ACHN (cell line): ENCODE measurements around the gene GOLGA1.
A peak's percentile ranks its signal among the peaks of the same experiment; 100 is the strongest.
"Not testable (repeated sequence)": the region's sequence is repeated elsewhere in the genome, so short reads cannot be mapped to it uniquely, and the experiment has no call there.

Source experiments
- DNase-seq: peaks from one replicate; pipeline ENCODE4 v3.0.0-alpha.2; 2015
- in situ Hi-C: cut with HindIII; loops from 2 replicates; pipeline ENCODE4 v1.10.0; 2017; ENCODE audit warnings: low sequenced_read_pairs, low pct_ligation_motif_present, low pct_unique_long_range_greater_than_20kb

Gene GOLGA1

GRCh38 chr9:124941679-124942561 is 1.0 kb upstream of the GOLGA1 start:
- in situ Hi-C loops = no loop called here
- peak; percentile 48 for DNase-seq

DNA sequence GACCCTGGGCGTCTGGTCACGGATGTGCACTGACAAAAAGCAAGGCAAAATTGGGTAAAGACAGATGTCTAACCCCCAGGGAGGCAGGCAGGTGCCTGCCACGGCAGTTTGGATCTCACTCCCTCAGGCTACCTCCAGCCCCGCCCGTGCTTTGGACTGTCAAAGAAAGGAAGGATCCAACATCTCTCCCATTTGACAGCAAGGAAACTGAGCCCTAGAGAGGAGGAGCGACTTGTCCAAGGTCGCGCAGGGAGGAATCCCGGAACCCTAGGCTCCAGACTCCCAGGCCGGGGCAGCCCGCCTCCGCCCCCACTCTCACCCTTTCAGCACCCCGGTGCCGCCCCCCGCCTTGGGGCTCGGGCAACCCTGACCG is 376 bp downstream of the GOLGA1 start:
- no peak for DNase-seq
- in situ Hi-C loops = no loop called here

- in situ Hi-C loops = no loop called here
These were observed 939 bp downstream of the GOLGA1 start for GRCh38 chr9:124939944-124940343.

GRCh38 chr9:124934290-124934689 is 6.6 kb downstream of the GOLGA1 start:
- DNase-seq = peak; percentile 18
- in situ Hi-C loops = no loop called here

More at GRCh38 chr9:124939944-124940343, 939 bp downstream of the GOLGA1 start:
- DNase-seq = no peak

DNA sequence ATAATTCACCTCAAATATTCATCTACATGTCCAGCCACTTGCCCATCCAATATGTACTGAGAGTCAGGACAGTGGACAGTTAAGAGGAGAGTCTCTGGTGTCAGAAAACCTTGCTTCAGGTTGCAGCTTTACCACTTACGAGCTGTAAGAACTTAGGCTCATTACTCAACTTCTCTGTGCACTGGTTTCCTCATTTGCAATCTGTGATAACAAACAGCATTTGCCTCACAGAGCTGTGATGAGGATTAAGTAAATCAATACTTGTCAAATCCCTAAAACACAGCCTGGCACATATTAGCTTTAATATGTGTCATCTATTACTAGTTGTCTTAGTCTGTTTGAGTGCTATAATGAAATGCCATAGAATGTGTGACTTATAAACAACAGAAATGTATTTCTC is 8.6 kb downstream of the GOLGA1 start:
- no peak for DNase-seq

GRCh38 chr9:124929464-124929863 is 11.4 kb downstream of the GOLGA1 start:
- in situ Hi-C loops = no loop called here
- DNase-seq = no peak

More for the DNA sequence above, 8.6 kb downstream of the GOLGA1 start:
- in situ Hi-C loops = no loop called here

- in situ Hi-C loops = no loop called here
- DNase-seq = no peak
These were observed 12.8 kb downstream of the GOLGA1 start for GRCh38 chr9:124928116-124928515.

DNA sequence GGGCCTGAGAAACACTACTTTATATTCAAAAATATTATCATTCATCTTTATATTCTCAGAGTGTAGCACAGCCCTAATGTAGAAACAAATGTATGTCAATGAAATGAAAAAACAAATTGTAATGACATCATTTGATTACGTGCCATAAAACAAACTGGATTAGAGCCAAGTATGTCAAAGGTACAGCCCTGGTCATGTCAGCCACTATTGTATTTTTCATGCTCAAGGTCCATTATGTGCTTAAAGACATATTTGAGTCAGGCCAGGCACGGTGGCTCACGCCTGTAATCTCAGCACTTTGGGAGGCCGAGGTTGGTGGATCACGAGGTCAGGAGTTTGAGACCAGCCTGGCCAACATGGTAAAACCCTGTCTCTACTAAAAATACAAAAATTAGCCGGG is 20.5 kb downstream of the GOLGA1 start:
- in situ Hi-C loops, DNase-seq: not testable (repeated sequence)

GRCh38 chr9:124914753-124915405 is 26.0 kb downstream of the GOLGA1 start:
- in situ Hi-C loops = no loop called here
- no peak for DNase-seq

DNA sequence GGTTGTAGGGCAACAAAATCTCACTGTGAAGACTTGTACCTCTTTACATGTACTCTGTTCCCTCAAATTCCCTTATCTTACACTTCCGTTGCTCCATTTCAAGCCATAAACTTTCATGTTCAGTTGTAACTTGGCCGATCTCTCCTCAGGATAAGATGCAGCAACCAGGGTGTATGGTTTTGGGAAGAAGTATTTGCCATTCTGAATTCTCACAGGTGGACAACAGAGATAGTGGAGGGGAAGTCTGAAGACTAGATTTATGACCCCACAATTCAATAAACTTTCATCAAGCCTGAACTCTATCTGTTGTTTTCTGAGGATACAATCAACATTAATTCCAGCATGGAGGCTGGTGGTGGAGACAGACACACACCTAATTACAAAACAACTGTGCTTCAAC is 27.5 kb downstream of the GOLGA1 start:
- DNase-seq = no peak
- in situ Hi-C loops = no loop called here

- in situ Hi-C loops = no loop called here
These were observed 29.1 kb downstream of the GOLGA1 start for GRCh38 chr9:124911766-124912165.

DNA sequence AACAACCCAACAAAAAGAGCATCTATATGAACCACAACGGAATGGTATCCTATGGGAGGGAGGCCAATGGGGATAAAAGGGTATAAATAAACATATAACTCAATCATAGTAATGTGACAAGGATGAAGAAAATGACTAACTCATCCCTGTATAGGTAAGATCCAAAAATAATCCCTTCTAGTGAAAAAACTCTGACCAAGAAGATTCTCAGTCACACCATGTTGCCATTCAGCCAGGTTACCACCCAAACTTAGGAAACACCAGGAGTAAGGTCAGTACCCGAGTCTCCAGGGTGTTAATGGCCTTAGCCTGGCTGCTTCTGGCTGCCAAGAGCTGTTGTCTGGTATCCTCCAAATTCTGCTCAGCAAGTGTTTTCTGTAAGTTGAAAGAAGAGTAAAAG is 32.8 kb downstream of the GOLGA1 start:
- in situ Hi-C loops = no loop called here
- DNase-seq = no peak

More at GRCh38 chr9:124911766-124912165, 29.1 kb downstream of the GOLGA1 start:
- no peak for DNase-seq

GRCh38 chr9:124906966-124907365 is 33.9 kb downstream of the GOLGA1 start:
- DNase-seq = no peak
- in situ Hi-C loops = no loop called here

- no peak for DNase-seq
- in situ Hi-C loops = no loop called here
These were observed 41.0 kb downstream of the GOLGA1 start for GRCh38 chr9:124899845-124900244.

DNA sequence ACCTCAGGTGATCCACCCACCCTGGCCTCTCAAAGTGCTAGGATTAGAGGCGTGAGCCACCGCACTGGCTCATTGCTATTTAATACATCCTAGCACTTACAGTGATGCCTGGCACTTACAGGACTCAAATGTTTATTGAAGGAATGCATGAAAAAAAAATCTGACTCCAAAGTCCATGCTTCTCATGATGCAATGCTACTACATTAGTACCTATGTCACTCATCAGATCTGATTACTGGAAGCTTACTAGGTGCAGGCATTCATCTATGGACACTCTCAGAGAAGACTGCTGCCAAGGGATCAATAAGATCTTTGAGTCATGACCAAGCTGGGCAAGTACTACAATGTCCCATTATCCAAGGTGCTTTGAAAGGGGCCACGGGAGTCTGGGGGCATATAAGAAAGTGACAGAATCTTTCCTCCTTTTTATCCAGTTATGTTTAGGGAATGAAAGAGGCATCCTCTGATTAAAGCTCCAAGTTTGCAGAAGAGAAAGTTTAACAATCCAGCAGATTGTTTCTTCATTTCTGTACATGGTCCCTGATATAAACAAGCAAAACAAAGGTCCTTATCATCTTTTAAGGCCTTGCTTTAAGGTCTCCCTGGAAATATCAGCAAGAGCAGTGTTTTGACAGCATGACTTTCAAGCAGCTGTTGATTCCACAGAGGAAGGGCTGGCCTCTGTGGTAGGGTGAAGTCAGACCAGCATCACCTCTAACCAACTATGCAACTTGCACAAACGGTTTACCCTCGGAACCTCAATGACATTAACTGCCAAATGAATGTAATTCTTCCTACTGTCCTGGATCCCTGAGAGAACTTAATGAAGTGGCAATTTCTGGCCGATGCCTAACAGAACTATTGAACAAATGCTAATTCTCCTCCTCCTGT is 43.1 kb downstream of the GOLGA1 start:
- in situ Hi-C loops = no loop called here
- DNase-seq = no peak

DNA sequence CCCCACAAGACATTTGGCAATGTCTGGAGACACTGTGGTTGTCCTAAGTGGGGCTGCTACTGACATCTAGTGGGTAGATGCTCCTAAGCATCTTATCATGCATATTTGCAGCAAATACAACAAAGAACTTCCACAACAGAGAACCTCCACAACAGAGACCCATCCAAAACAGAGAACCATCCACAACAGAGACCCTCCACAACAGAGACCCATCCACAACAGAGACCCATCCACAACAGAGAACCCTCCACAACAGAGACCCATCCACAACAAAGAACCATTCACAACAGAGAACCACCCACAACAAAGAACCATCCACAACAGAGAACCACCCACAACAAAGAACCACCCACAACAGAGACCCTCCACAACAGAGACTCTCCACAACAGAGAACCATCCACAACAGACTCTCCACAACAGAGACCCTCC is 46.1 kb downstream of the GOLGA1 start:
- DNase-seq = peak; percentile 38
- in situ Hi-C loops = no loop called here

GRCh38 chr9:124894035-124894740 is 46.7 kb downstream of the GOLGA1 start:
- no peak for DNase-seq
- in situ Hi-C loops = no loop called here

DNA sequence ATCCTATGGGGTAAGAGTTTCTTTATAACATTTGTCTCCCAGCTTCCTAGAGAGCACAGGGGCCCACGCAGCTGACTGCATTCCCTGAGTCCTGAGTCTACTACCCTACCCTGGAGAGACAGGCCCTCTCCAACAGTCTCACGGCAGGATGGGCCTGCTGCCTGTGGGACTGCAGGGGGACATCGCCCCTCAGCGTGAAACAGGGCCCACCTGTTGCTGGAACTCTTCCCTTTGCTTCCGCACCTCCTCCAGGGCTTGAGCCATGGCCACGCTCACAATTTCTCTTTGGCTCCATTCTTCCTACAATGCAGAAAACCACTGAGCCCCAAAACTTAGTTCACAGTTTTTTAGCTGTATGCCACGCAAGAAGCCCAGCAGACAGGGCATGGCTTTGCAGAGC is 50.7 kb downstream of the GOLGA1 start:
- no peak for DNase-seq
- in situ Hi-C loops = no loop called here
